ENCODE results near the gene RHBDL3. TPM values are rescaled to one million over a fixed set of nuclear protein-coding genes. Genes with fewer than 3 reads are reported as not detected.
"Not testable (repeated sequence)": the region's sequence is repeated elsewhere in the genome, so short reads cannot be mapped to it uniquely, and the experiment has no call there.

The RHBDL3 gene
- polyA plus RNA-seq (ENCODE audit: insufficient read length in 4 of 4), result 1 to 10 TPM; 1.2 to 1.8 (median 1.6) TPM

- no peak for DNase-seq (ENCODE audit: low read depth in 4 of 4, low spot score in 2 of 4)
Observed at GRCh38 chr17:32265192-32265923, at the start of gene RHBDL3. TSS of gene RHBDL3 (plus strand) at chr17:32265832. CDS start at chr17:32266190, 358 bp downstream.

GRCh38 chr17:32222621-32223020 is 43.0 kb upstream of the RHBDL3 start:
- DNase-seq (ENCODE audit: low read depth in 4 of 4, low spot score in 2 of 4), result no peak

- DNase-seq (ENCODE audit: low read depth in 4 of 4, low spot score in 2 of 4), result no peak
Observed at GRCh38 chr17:32223703-32224102, 41.9 kb upstream of the RHBDL3 start.

- DNase-seq (ENCODE audit: low read depth in 4 of 4, low spot score in 2 of 4), result no peak
Observed at GRCh38 chr17:32226886-32227285, 38.7 kb upstream of the RHBDL3 start.

- no peak for DNase-seq (ENCODE audit: low read depth in 4 of 4, low spot score in 2 of 4)
Observed at GRCh38 chr17:32227910-32228309, 37.7 kb upstream of the RHBDL3 start.

GRCh38 chr17:32235588-32235987 is 30.0 kb upstream of the RHBDL3 start:
- DNase-seq (ENCODE audit: low read depth in 4 of 4, low spot score in 2 of 4), result no peak

GRCh38 chr17:32239456-32239855 is 26.2 kb upstream of the RHBDL3 start:
- DNase-seq (ENCODE audit: low read depth in 4 of 4, low spot score in 2 of 4), result no peak

GRCh38 chr17:32240750-32241149 is 24.9 kb upstream of the RHBDL3 start:
- DNase-seq (ENCODE audit: low read depth in 4 of 4, low spot score in 2 of 4), result no peak

GRCh38 chr17:32241640-32242039 is 24.0 kb upstream of the RHBDL3 start:
- DNase-seq (ENCODE audit: low read depth in 4 of 4, low spot score in 2 of 4), result no peak

GRCh38 chr17:32249475-32249874 is 16.2 kb upstream of the RHBDL3 start:
- DNase-seq (ENCODE audit: low read depth in 4 of 4, low spot score in 2 of 4), result no peak

- no peak for DNase-seq (ENCODE audit: low read depth in 4 of 4, low spot score in 2 of 4)
Observed at GRCh38 chr17:32253117-32253611, 12.5 kb upstream of the RHBDL3 start.

GRCh38 chr17:32256012-32256700 is 9.5 kb upstream of the RHBDL3 start:
- DNase-seq (ENCODE audit: low read depth in 4 of 4, low spot score in 2 of 4), result no peak

GRCh38 chr17:32256701-32257019 is 9.0 kb upstream of the RHBDL3 start:
- DNase-seq (ENCODE audit: low read depth in 4 of 4, low spot score in 2 of 4), result no peak

- no peak for DNase-seq (ENCODE audit: low read depth in 4 of 4, low spot score in 2 of 4)
Observed at GRCh38 chr17:32258383-32259140, 7.1 kb upstream of the RHBDL3 start.

- no peak for DNase-seq (ENCODE audit: low read depth in 4 of 4, low spot score in 2 of 4)
Observed at GRCh38 chr17:32259586-32259985, 6.0 kb upstream of the RHBDL3 start.

GRCh38 chr17:32261417-32261736 is 4.3 kb upstream of the RHBDL3 start:
- no peak for DNase-seq (ENCODE audit: low read depth in 4 of 4, low spot score in 2 of 4)

GRCh38 chr17:32261936-32262510 is 3.6 kb upstream of the RHBDL3 start:
- DNase-seq (ENCODE audit: low read depth in 4 of 4, low spot score in 2 of 4), result no peak

- not testable (repeated sequence) for DNase-seq (ENCODE audit: low read depth in 4 of 4, low spot score in 2 of 4)
Observed at GRCh38 chr17:32263515-32263914, 2.1 kb upstream of the RHBDL3 start.

GRCh38 chr17:32264140-32264799 is 1.4 kb upstream of the RHBDL3 start:
- no peak for DNase-seq (ENCODE audit: low read depth in 4 of 4, low spot score in 2 of 4)

GRCh38 chr17:32264823-32265191 is 825 bp upstream of the RHBDL3 start:
- DNase-seq (ENCODE audit: low read depth in 4 of 4, low spot score in 2 of 4), result no peak

GRCh38 chr17:32266051-32266388 is 388 bp downstream of the RHBDL3 start:
- no peak for DNase-seq (ENCODE audit: low read depth in 4 of 4, low spot score in 2 of 4)

Data from left renal cortex interstitium (tissue), 4 donors.